Measurements from ENCODE around the gene BRD7. TPM values are rescaled to one million over a fixed set of nuclear protein-coding genes. Genes with fewer than 3 reads are reported as not detected.
A peak's percentile ranks its signal among the peaks of the same experiment; 100 is the strongest.

The BRD7 gene
- total and polyA plus RNA-seq, 2 donors (not counting 1 experiment from before 2014, with no cell fraction given): 29.8 to 64.5 TPM

- peak; percentile 47 for DNase-seq
- peaks cover 0 to 34% of the 10 kb centered on the region in 2 experiments for H3K36me3 ChIP-seq (replicated peaks in 1 of 2; ENCODE audit: control extremely low read depth in 1 of 2, control insufficient read depth in 1 of 2, extremely low read depth in 1 of 2, insufficient read depth in 2 of 2, low read length in 1 of 2)
- intact Hi-C loops (cut with micrococcal nuclease): loop anchor here (5.0 kb wide), 3 partner anchors 72 to 257 kb away; partner anchors contain the start of genes CNEP1R1 and TENT4B
- H3K4me1 ChIP-seq (ENCODE audit: control insufficient read depth in 2 of 2, insufficient read depth in 2 of 2, low read length in 2 of 2): peaks cover 63 to 64% of the 10 kb centered on the region in 2 donors
- peak overlapping the region; percentile 86 for H3K4me2 ChIP-seq (replicated peaks; ENCODE audit: low read depth, low read length, poor library complexity, severe bottlenecking)
- peaks cover 0 to 6% (median 0%) of the 10 kb centered on the region in 3 donors for H3K9me3 ChIP-seq (ENCODE audit: control extremely low read depth in 1 of 3, control insufficient read depth in 2 of 3, insufficient read depth in 1 of 3, low read length in 2 of 3)
- CTCF ChIA-PET: interaction anchor here (0.7 to 4.8 kb wide), 8 partner anchors 10 to 85 kb away, joined by 3 to 39 read pairs (median 5); partner anchors contain the start of gene ADCY7
- H3K9me3 Mint-ChIP-seq (ENCODE audit: insufficient read depth): no peaks in the 10 kb centered on the region
- H3K4me3 Mint-ChIP-seq: peak overlapping the region; percentile 66
- H4K20me1 ChIP-seq (ENCODE audit: control insufficient read depth, insufficient read depth, low read length, poor library complexity, severe bottlenecking): peaks cover 76% of the 10 kb centered on the region
- 25% methylated on average over 11 of the region's 14 CpGs for WGBS (ENCODE audit: insufficient coverage)
- H3K79me2 ChIP-seq (ENCODE audit: control insufficient read depth, insufficient read depth, low read length): peaks cover 100% of the 10 kb centered on the region
- H3K27ac Mint-ChIP-seq: peak overlapping the region; percentile 80
- TF ChIP-seq CTCF (IDR thresholded peaks at IDR 0.05) (no peak), EZH2 (IDR thresholded peaks at IDR 0.05; ENCODE audit: borderline replicate concordance, insufficient read depth, low read depth, low read length, poor library complexity, severe bottlenecking) (no peak)
- no peak for ATAC-seq (ENCODE audit: low read depth)
- peak overlapping the region in 1 of 5 experiments; percentile 2 for H3K4me3 ChIP-seq (ENCODE audit: control extremely low read depth in 1 of 5, extremely low read depth in 1 of 5, insufficient read depth in 1 of 5, low read depth in 2 of 5, low read length in 4 of 5)
- POLR2A ChIA-PET: interaction anchor here (0.7 to 1.6 kb wide), 3 partner anchors 10 to 18 kb away, joined by 3 to 19 read pairs (median 5); partner anchors contain the start of gene ADCY7
- H2AFZ ChIP-seq (ENCODE audit: insufficient read depth, low read depth, low read length, poor library complexity, severe bottlenecking): no peak overlapping the region
- peak overlapping the region; percentile 25 for H3K9ac ChIP-seq (ENCODE audit: low read length)
- H3K27me3 Mint-ChIP-seq: no peaks in the 10 kb centered on the region
- no peaks in the 10 kb centered on the region for H3K27me3 ChIP-seq (replicated peaks in 1 of 4; ENCODE audit: control extremely low read depth in 1 of 4, control insufficient read depth in 3 of 4, insufficient read depth in 4 of 4, low read length in 3 of 4)
- H3K27ac ChIP-seq (ENCODE audit: low read length in 2 of 2): peak overlapping the region; percentile 20 to 93
- H3K4me1 Mint-ChIP-seq: peaks cover 70% of the 10 kb centered on the region
Measured at GRCh38 chr16:50284131-50284911, 84.5 kb downstream of the BRD7 start.
